DMS 273 (cell line): ENCODE data around the gene GNMT.
A peak's percentile ranks its signal among the peaks of the same experiment; 100 is the strongest.
"Not testable (repeated sequence)": the region's sequence is repeated elsewhere in the genome, so short reads cannot be mapped to it uniquely, and the experiment has no call there.

Source experiments
- DNase-seq: peaks from one replicate; lab custom pipeline; 2025; ENCODE audit not compliant: unreplicated experiment; lab: John Stamatoyannopoulos, UW

GNMT gene

DNA sequence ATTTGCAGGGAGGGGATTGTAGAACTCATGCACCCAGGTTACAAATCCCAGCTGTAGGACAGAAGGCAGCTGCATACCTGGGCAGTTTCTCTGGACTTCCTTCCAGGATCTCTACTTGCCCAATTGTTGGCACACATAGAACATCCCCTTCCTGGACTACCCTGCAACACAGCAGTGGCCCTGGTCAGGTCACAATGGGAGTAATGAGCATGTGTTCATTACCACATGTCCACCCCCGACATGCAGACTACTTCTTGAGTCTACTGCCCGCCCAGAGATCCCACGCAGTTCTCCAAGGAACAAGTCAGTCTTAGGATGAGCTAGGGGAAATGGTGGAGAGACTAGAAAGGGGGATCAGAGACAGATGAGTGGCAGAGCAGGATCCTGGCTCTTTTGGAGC lies 13.4 kb downstream of the GNMT start:
- no peak for DNase-seq

DNA sequence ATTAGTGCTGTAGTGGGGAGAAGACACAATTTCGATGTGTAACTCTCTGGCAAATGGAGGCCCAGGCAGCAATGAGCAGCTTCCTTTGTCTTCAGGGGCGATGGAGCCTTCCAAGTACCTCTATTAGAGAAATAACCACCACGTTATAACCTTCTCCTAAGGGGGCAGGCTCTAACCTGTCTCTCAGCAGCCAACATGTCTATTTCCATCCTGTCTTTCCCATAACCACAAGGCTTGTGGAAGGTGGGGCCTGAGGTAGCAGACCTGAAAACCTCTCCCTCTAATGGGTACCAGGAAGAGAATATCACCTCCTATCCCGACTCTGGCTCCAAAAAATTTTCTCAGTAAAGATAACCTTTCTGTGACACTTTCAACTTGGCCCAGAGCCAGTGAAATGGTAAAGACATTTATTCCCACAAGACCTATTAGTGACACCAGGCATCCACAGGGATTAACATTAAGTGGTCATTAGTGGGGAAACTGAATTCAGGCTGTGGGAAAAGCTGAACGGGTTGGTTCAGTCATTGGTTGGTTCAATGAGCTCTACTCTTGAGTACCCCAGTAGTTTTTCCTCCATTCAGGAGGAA lies 14.5 kb downstream of the GNMT start:
- no peak for DNase-seq

DNA sequence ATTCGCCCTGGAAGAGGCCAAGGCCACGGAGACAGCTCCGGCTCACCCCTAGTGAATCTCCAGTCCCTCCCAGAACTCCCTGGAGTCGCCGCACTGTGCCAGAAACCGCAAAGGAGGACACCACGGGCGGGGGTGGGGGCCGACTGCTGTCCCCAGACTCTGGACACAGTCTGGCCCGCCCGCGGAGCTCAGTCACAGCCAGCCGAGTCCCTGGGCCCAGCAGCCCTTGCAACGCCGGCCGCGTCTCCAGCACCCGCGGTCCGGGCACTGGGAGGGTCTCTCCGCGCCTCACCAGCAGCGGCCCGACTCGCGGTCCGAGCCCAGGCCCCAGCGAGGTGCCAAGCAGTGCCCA lies 17.9 kb downstream of the GNMT start:
- peak; percentile 61 for DNase-seq

DNA sequence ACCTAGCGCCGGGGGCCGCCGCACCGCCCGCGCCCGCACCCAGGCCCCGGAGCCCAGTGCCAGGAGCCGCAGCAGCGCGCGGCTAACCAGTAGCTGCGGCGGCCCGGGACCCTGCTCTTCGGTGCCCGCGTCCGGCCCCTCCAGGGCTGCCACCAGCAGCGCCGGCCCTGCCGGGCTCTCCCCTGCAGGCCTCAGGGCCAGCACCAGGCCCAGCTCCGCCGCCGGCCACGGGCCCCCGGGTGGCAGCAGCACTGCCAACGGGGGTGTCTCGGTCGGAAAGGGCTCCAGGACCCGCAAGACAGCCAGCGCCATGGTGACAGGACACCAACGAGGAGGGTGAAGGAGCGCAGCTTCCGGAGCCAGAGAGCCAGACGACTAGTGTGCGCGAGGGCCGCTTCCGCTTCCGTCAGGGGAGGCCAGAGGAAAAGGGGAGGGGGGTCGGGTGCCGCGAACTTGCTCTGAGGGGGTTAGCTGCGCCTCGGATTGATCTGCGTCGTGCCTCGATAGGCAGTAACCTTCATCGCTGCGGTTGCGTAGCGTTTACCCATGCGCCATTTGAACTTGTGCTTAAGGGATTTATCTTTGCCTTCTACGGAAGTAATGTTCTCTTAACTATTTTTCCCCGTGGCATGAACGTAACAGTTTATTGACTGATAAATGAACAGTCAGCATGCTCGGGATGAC lies 18.4 kb downstream of the GNMT start, which contains the start of gene PEX6:
PEX6 (minus strand) TSS at position 343 of the 684 bp plus-strand sequence; CDS start at position 312, 31 bp downstream.
- peak; percentile 97 for DNase-seq

DNA sequence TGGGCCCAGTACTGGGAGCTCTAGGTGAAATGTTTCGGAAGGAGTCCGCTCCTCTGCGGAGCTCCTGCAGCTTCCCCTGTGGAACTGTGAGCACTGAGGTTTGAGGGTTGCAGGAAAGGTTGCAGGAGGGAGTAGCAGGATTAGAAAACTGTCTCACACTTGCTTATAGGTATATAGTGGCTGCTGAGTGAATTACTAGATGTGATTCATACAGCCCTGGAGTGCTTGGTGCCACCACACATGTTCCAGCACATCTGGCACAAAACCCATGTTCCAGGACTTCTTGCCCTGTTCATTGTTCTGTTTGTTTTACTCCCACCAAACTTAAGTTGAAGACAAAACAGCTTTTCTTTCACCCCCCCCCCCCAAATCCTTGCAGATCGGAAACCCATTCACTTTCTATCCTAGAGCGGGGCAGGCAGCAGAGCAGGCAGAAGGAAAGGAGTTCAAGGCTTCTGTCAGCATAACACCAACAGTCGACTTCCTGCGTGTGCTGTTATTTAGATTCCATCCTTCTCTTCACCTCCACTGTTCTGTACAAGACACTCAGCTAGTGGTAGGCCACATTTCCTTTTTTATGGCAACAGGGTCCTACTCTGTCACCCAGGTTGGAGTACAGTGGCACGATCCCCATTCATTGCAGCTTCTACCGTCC lies 19.1 kb downstream of the GNMT start:
- peak; percentile 74 for DNase-seq

DNA sequence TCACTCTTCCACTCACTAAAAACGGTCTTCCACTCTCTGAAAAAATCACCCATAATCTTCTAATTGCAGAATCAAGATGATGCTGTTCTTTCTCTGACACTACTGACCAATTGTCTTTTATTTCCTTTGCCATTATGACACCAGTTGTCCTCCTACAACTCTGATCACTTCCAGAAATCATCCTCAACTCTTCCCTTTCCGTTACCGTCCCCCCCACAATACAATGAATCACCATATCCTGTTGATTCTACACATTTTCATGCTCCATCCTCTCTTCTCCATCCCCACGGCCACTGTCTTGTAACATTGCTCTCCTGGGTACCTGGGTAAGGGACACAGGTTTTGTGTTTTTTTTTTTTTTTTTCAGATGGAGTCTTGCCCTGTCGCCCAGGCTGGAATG lies 21.3 kb downstream of the GNMT start:
- DNase-seq, result no peak

DNA sequence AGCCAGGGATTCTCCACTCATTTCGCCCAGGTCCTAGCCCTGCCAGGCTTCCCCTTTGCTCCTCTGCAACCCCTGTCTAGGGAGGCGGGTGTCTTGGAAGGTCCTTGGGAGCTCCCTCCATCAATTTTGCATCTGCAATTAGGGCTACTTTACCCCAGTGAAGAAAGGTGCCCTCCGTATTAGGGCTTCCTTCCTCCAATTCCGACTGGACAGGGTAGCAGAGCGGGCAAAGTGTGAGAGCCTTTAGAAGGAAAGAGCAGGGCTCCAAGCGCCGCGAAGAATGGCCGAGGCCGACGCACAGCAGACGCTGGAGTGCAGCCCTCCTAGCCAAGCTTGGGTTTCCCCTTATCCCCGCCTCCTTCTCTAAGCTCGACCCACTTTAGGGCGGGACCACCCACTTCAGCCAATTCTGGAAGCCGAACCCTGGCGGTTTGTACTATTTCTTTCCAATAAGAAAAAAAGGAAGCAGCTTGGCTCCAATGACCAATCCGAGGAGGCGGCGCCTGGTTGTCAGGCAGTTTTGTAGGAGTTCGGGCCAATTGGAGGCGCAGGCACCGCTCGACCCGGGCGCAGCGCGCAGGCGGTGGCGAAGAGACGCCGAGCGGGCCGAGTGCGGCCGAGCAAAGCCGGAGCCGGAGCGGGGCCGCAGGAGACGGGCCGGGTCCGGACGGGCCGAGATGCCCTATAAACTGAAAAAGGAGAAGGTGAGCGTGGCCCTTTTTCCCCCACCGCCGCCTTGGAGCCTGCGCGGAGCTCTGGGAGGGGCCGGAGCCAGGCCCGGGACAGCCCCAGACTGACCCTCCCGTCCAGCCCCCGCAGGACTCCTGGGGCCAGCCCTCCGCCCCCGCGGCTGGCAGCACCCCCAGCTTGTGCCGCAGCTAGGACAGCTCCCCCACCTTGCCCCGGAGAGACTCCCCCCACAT lies 23.7 kb downstream of the GNMT start, which contains the start of gene PPP2R5D:
PPP2R5D (plus strand) TSS at position 570 of the 923 bp plus-strand sequence; CDS start at position 678, 108 bp downstream.
- peak; percentile 99 for DNase-seq

DNA sequence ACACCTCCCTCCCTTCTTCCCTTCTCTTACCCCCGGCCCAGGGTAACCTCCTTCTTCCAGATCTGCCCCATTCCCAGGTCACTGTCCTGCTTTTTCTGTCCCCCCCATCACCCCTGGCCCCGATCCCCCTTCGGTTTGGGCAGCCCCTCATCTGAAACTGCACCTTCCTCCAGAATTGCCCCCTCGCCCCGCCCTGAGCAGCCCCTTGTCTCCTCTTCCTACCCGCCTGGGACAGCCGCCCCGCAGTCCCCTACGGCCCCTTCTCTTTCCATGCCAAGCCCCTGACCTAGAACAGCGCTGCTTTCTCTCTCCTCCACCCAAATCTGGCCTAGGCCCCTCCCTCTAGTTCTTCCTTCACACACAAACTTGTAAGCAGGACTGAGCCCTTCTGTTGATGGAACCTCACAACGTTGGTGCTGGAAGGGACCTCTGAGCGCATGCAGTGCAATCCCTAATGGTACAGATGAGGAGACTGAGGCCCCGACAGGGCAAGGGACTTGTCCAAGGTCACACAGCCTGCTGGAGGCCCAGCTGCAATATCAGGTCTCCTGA lies 24.4 kb downstream of the GNMT start:
- peak; percentile 29 for DNase-seq

DNA sequence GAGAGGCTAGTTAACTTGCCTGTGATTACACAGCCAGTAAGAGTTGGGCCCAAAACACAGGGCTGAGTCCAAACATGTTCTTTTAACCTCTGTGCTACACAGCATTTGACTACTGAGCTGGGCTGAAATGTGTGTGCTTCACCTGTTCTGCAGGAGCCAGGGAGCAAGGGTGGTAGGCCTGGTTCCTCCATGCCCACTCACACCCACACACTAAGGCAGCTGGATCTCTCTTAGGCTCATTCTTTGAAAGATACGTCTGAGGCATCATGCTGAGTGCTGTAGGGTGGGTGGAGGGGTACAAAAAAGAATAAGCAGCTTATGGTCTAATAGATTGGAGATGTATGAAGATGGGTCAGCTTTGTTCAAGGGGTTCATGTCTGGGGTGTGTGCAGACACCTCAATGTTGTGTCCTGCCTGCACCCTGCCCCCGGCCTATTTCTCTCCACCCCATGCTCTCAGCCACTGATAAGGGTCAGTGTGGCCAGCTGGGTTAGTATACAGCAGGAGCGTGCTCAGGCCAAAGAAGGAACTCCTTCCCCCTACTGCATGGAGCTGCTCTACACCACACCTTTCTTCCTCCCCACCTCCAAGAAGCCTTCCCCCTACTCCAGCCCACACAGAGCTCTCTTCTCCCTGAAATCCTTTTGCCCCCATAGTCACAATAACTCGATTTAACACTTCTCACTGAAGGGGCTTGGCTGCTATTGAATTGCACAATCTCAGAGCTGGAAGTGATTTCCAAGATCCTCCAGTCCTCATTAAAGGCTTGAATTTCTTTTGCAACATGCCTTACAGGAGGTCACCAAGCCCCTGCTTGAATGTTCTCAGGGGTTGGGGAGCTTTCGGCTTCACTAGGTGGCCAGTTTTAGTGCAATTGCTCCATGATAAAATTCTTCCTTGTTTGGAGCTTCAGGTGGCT lies 27.2 kb downstream of the GNMT start:
- no peak for DNase-seq

DNA sequence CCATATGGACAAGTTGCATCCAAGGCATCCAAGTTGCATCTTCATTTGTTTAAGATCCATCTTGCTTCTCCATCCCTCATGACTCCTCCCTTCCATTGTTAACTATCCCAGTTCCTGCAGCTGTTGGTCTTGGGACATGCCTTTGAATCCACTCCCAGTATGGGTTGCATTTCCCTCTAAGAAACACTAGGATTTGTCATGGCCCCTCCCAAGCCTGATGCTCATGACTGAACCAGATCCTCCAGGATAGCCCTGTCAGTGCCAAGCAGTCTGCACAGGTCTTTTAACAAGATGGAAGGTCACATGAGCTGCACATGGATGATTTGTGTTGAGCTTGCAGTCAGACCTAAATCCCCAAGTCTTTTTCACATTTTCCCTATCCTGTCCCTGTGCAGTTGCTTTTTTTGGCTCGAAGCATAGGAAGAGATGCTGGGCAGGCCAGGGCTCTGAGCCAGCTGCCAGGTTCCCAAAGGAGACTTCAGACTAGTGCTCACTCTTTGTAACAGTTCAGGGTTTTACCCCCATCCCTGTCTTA lies 28.0 kb downstream of the GNMT start:
- DNase-seq, result peak; percentile 18

DNA sequence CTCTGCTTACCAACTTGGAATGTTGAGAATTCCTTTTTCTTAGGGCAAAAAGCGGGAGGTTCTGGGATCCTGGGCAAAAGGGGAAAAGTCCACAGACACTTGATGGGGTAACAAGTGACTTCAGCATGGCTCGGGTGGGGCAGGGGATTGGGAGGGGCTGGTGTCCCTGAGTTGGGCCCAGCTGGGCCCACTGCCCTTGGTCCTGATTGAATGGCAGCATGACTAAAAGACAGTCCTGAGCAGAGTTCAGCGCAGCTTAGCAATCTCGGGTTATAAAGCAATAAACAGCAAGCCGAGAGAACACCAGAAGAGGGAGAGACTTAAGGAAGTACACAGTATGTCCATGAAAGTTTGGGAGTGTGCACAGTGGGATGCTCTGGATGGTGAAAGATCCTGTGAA lies 29.4 kb downstream of the GNMT start:
- no peak for DNase-seq

DNA sequence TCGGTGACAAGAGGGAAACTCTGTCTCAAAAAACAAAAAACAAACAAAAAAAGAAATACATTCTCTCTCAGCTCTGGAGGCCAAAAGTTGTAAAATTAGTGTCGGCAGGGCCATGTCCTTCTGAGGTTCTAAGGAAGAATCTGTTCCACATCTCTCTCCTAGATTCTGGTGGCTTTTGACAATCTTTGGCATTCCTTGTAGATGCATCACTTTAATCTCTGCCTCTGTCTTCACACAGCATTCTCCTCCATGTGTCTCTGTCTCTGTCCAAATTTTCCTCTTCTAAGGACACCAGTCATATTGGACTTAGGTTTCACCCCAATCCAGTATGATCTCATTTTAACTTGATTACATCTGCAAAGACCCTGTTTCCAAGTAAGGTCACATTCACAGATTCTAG lies 32.9 kb downstream of the GNMT start:
- DNase-seq, result no peak

DNA sequence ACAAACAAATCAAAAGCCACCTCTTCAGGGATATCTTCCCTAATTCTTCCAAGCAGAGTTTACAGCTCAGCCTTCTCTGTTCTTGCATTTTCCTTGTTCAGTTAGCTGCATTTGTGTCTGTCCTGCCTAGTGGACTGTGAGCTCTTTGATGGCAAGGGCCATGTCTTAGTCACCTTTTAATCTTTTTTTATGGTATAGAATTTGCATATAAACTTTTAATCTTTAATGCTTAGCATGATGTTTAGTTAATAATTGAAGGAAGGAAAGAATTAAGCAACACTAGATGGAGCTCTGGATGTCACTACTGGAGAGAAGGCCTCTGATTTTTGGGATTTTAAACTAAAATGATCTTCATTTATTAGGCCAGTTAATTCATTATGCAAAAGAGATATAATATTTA lies 36.0 kb downstream of the GNMT start:
- no peak for DNase-seq

DNA sequence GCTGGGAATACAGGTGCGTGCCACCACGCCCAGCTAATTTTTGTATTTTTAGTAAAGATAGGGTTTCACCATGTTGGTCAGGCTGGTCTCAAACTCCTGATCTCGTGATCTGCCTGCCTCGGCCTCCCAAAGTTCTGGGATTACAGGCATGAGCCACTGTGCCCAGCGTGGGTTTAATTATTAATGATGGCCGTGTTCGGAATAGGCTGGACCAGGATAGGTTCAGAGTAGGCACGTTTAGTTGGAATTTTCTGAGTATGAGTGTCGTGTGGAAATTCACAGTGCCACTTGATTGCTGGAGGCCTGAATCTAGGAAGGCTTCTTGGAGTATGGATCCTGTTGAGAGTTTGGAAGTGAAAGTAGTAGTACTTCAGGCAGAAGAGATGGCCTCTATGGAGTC lies 37.7 kb downstream of the GNMT start:
- DNase-seq, result not testable (repeated sequence)

DNA sequence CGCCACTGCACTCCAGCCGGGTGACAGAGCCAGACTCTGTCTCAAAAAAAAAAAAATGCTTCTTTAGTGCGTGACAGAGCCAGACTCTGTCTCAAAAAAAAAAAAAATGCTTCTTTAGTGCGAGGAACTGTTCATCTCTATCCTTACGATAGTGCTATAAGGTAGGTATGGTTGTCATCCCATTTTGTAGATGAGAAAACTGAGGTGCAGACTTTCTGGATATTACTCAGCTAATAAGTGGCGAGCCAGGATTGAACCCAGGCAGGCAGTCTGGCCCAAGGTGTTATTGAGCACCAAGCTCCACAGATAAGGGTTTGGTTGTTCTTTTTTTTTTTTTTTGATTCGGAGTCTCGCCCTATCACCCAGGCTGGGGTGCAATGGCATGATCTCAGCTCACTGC lies 41.3 kb downstream of the GNMT start:
- DNase-seq, result no peak

DNA sequence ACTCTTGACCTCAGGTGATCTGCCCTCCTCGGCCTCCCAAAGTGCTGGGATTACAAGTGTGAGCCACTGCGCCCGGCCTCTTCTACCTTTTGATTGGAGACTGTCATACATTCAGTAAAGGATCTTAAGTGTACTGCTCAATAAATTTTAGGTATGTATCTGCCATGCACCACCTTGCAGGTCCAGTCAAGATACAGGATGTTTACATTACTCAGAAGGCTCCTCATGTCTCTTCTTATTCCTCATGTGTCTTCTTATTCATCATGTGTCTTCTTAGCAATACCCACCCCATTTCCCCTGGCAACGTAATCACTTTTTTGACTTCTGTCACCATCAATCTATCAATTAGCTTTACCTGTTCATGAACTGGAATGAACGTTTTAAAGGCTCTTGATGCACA lies 45.3 kb downstream of the GNMT start:
- no peak for DNase-seq

DNA sequence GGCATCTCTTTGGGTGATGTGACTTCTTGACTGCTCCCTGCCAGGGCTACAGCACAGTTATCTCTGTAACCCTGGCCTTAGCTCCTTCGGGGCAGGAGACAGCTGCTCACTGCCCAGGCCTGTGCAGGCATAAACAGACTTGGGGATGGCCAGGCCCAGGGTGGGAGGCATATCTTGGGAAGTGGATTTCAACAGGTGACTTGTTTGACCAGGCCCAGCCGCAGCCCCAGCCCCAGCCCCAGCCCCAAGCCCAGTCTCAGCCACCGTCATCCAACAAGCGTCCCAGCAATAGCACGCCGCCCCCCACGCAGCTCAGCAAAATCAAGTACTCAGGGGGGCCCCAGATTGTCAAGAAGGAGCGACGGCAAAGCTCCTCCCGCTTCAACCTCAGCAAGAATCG lies 45.7 kb downstream of the GNMT start:
- DNase-seq, result no peak

DNA sequence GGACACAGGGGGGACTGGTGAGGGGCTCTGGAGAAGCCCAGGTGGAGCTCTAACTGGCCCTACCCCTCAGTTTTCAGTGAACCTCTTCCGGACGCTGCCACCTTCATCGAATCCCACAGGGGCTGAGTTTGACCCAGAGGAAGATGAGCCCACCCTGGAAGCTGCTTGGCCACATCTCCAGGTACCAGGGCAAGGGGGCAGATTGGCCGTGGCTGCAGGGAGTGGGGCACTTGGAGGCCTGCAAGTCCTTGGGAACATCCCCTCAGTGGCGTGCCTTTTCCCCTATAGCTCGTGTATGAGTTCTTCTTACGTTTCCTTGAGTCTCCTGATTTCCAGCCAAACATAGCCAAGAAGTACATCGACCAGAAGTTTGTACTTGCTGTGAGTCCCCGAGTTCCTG lies 46.6 kb downstream of the GNMT start:
- no peak for DNase-seq

DNA sequence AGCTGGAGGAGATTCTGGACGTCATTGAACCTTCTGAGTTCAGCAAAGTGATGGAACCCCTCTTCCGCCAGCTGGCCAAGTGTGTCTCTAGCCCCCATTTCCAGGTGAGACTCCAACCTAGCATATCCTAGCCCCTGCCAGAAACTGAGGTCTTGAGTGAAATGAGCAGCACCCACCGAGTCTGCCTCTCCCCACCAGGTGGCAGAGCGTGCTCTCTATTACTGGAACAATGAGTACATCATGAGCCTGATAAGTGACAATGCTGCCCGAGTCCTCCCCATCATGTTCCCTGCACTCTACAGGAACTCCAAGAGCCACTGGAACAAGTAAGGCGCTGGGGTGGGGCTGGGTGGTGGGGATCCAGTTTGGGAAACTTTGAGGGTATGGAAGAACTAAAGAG lies 48.6 kb downstream of the GNMT start:
- peak; percentile 71 for DNase-seq

DNA sequence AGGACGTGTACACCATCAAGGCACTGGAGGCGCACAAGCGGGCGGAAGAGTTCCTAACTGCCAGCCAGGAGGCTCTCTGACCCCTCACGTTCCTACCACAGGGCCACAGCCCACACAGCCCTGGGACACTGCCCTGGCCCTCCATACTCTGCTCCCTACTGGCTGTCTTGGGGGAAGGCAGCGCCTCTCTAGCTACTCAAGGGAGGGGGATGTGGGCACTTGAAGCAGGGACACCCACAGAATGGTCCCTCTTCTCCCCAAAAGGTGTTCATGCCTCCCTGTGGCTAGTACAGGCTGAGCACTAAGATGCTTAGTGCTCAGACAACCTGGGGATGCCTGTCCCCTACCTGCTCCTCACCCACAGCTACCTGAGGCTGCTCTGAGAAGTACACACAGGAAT lies 50.7 kb downstream of the GNMT start:
- DNase-seq, result no peak
